ENCODE measurements around the gene NSD1. TPM values are rescaled to one million over a fixed set of nuclear protein-coding genes. Genes with fewer than 3 reads are reported as not detected.

The NSD1 gene, protein sequence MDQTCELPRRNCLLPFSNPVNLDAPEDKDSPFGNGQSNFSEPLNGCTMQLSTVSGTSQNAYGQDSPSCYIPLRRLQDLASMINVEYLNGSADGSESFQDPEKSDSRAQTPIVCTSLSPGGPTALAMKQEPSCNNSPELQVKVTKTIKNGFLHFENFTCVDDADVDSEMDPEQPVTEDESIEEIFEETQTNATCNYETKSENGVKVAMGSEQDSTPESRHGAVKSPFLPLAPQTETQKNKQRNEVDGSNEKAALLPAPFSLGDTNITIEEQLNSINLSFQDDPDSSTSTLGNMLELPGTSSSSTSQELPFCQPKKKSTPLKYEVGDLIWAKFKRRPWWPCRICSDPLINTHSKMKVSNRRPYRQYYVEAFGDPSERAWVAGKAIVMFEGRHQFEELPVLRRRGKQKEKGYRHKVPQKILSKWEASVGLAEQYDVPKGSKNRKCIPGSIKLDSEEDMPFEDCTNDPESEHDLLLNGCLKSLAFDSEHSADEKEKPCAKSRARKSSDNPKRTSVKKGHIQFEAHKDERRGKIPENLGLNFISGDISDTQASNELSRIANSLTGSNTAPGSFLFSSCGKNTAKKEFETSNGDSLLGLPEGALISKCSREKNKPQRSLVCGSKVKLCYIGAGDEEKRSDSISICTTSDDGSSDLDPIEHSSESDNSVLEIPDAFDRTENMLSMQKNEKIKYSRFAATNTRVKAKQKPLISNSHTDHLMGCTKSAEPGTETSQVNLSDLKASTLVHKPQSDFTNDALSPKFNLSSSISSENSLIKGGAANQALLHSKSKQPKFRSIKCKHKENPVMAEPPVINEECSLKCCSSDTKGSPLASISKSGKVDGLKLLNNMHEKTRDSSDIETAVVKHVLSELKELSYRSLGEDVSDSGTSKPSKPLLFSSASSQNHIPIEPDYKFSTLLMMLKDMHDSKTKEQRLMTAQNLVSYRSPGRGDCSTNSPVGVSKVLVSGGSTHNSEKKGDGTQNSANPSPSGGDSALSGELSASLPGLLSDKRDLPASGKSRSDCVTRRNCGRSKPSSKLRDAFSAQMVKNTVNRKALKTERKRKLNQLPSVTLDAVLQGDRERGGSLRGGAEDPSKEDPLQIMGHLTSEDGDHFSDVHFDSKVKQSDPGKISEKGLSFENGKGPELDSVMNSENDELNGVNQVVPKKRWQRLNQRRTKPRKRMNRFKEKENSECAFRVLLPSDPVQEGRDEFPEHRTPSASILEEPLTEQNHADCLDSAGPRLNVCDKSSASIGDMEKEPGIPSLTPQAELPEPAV (N-terminal part only)
- total RNA-seq: 10 to 100 TPM; 37.7 to 52.2 (median 38.6) TPM

DNA sequence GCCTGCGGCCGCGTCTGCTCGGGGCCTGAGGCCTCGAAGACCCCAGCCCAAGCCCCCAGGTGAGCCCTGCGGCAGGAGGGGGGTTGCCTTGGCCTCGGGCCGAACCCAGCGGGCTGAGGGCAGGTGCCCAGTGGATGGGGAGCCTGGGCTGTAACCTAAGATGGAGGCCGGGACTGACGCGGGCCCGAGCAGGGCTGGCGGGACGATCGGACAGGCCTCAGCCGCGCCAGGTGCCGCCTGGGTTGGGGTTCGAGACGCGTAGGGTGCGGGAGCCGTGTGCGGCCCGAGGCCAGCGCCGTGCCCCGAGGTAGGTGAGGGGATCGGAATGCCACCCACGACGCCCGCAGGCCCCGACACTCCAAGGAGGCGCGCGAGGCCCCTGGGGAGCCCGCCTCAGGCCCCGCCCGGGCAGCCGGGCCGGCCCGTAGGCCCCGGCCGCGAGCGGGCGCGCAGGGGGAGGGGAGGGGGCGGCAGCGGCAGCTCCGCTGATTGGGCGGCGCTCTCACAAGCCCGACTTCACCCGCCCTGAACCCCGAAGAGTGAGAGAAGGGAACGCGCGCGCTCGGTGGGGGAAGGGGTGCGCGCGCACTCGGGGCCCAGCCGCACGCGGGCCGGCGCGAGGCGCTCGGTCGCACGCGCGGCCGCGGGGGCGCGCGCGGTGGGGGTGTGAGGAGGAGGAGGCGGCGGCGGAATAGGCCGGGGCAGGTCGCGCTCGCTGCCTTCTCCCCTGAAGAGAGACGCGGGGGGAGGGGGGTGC, at the start of gene NSD1:
Gene NSD1 (plus strand): TSS at position 678 of the 757 bp plus-strand sequence. CDS start 1,331 bp downstream, outside the sequence.
- H3K4me3 ChIP-seq: peak within 1 kb of the TSS; percentile 79 to 99 (median 85)
- H3K27me3 ChIP-seq: no peaks in the 10 kb centered on the region
- TF ChIP-seq POLR2AphosphoS5 (IDR thresholded peaks at IDR 0.05) (peak; percentile 31 to 61 (median 39)), POLR2A (IDR thresholded peaks at IDR 0.05) (no peak)
- no peaks in the 10 kb centered on the region for H3K36me3 ChIP-seq
- peak; percentile 82 to 86 for DNase-seq (ENCODE audit: low spot score in 2 of 2)
- intact Hi-C loops (cut with DNase I; ENCODE audit: low total_unique reads): no loop called here
- no peaks in the 10 kb centered on the region for H3K9me3 ChIP-seq
- peak within 1 kb of the TSS; percentile 96 to 98 for H3K27ac ChIP-seq
- peaks cover 6 to 13% of the 10 kb centered on the region in 2 donors for H3K4me1 ChIP-seq

DNA sequence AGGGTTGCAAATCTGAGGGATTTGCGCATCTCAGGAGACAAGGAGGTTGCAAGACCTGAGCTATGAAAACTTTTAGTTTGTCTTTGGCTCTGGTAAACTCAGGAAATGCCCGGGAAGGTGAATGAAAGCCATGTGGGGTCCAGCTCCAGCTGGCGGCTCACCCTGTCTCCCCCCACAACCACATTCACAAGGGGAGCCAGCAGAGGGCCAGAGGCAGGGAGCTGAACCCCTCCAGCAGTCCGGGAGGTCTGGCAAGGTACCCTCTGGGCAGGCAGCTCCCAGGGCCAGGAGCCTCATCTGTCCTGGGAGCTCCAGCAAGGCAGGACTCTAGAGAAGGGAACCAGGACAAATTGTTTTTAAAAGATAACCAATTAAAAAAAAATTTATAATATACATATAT, 49.4 kb upstream of the NSD1 start:
- no peaks in the 10 kb centered on the region for H3K36me3 ChIP-seq
- H3K27ac ChIP-seq: no peak overlapping the region
- no peaks in the 10 kb centered on the region for H3K9me3 ChIP-seq
- no peak overlapping the region for H3K4me3 ChIP-seq
- peaks cover 5 to 6% of the 10 kb centered on the region in 2 donors for H3K4me1 ChIP-seq
- no peak for DNase-seq (ENCODE audit: low spot score in 2 of 2)
- intact Hi-C loops (cut with DNase I; ENCODE audit: low total_unique reads): no loop called here
- no peaks in the 10 kb centered on the region for H3K27me3 ChIP-seq
- TF ChIP-seq, protein P1, sequence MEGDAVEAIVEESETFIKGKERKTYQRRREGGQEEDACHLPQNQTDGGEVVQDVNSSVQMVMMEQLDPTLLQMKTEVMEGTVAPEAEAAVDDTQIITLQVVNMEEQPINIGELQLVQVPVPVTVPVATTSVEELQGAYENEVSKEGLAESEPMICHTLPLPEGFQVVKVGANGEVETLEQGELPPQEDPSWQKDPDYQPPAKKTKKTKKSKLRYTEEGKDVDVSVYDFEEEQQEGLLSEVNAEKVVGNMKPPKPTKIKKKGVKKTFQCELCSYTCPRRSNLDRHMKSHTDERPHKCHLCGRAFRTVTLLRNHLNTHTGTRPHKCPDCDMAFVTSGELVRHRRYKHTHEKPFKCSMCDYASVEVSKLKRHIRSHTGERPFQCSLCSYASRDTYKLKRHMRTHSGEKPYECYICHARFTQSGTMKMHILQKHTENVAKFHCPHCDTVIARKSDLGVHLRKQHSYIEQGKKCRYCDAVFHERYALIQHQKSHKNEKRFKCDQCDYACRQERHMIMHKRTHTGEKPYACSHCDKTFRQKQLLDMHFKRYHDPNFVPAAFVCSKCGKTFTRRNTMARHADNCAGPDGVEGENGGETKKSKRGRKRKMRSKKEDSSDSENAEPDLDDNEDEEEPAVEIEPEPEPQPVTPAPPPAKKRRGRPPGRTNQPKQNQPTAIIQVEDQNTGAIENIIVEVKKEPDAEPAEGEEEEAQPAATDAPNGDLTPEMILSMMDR (IDR thresholded peaks at IDR 0.05): no peak
- TF ChIP-seq POLR2A (IDR thresholded peaks at IDR 0.05) (no peak), POLR2AphosphoS5 (IDR thresholded peaks at IDR 0.05) (no peak)

DNA sequence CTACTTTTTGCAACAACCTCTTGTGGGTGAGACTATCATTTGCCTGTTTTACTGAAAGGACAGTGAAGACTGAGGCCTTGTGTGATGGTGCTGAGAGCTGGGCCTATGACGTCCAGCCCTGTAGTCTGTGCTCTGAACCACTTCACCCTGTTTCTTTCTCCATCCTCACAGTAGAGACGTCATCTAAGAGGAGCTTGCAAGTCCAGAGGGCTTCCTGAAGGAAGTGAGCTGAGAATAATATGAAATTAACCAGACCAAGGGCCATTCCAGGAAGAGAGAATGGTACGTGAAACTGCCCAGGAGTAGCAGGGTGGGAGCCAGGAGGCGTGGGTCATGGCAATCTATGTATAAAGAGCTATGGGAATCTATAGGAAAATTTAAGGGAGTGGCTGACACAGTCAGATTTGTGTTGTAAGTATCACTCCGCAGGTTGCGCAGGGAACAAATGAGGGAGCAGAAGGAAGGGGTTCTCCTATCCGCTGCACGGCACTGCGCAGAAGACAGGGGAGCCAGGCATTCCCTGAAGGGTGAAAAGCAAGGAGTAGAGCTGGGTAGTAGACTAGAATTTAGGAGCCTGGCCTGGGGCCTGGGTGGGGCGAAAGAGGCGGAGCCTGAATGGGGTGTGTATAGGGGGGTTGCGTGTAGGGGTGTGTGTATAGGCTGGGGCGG, 47.5 kb upstream of the NSD1 start:
- no peaks in the 10 kb centered on the region for H3K27me3 ChIP-seq
- no peak overlapping the region for H3K27ac ChIP-seq
- TF ChIP-seq POLR2A (IDR thresholded peaks at IDR 0.05) (no peak), POLR2AphosphoS5 (IDR thresholded peaks at IDR 0.05) (no peak)
- TF ChIP-seq, protein P1 (IDR thresholded peaks at IDR 0.05): no peak
- no peaks in the 10 kb centered on the region for H3K9me3 ChIP-seq
- H3K4me3 ChIP-seq: peak overlapping the region in 2 of 3 donors; percentile 55 to 65
- DNase-seq (ENCODE audit: low spot score in 2 of 2): no peak
- H3K36me3 ChIP-seq: no peaks in the 10 kb centered on the region
- peaks cover 5 to 6% of the 10 kb centered on the region in 2 donors for H3K4me1 ChIP-seq
- intact Hi-C loops (cut with DNase I; ENCODE audit: low total_unique reads): no loop called here

DNA sequence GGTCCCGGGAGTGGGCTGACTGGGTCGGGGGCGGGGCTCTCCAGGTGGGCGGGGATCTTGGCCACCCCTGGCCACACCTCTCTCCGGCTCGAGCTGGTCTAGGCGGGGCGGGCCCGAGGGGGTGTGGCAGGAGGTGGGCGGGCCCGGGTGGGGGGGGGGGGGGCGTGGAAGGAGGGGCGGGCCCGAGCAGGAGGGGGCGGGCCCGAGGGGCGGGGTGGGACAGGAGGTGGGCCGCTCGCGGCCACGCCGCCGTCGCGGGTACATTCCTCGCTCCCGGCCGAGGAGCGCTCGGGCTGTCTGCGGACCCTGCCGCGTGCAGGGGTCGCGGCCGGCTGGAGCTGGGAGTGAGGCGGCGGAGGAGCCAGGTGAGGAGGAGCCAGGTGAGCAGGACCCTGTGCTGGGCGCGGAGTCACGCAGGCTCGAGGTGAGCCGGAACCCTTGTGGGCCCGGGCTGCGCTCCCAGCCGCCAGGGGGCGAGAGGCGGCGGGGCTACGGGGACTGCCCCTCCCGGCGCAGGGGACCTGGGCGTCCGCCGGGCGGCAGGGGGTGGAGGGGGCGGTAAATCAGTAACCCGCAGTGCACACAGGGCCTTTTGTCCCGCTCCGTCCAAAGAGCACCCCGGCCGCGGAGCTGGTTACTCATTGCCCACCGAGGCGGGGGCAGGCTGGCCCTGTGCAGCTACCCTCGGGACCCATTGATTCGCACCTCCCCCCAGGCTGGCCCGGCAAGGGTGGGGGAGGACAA, 46.7 kb upstream of the NSD1 start, which contains the start of gene FGFR4:
Gene FGFR4 (plus strand): TSS at position 262 of the 744 bp plus-strand sequence. CDS start 2,688 bp downstream, outside the sequence.
- intact Hi-C loops (cut with DNase I; ENCODE audit: low total_unique reads): no loop called here
- Histone ChIP-seq H3K27ac (no peak within 1 kb of the TSS), H3K36me3 (no peaks in the 10 kb centered on the region), H3K4me3 (peak within 1 kb of the TSS; percentile 26 to 65 (median 55)), H3K9me3 (no peaks in the 10 kb centered on the region), H3K27me3 (no peaks in the 10 kb centered on the region), H3K4me1 (peaks cover 5 to 6% of the 10 kb centered on the region in 2 donors)
- TF ChIP-seq, protein P1 (IDR thresholded peaks at IDR 0.05): peak in 2 of 3 donors; percentile 37 to 49
- no peak for TF ChIP-seq POLR2A (IDR thresholded peaks at IDR 0.05)
- DNase-seq (ENCODE audit: low spot score in 2 of 2): peak in 1 of 2 donors; percentile 76
